Keratinocyte (primary cell): ENCODE results near the gene ITPR2.

Experiments used
- EZH2 ChIP-seq: IDR thresholded peaks from one replicate; pipeline ENCODE4 v1.6.1; 2012; ENCODE audit warnings: inconsistent platforms, mild to moderate bottlenecking, low read length, moderate library complexity
- TF ChIP-seq, protein P1 (sequence below), 3 experiments: IDR thresholded peaks in 1 of 3; conservative IDR thresholded peaks in 1 of 3; optimal IDR thresholded peaks in 1 of 3; 2 replicates in 2 of 3; 3 replicates in 1 of 3; pipeline versions ENCODE3 to v1.5.1; 2011; ENCODE audit warnings: low read length in 3 of 3, mild to moderate bottlenecking in 3 of 3, moderate library complexity in 2 of 3, control low read depth in 1 of 3, inconsistent platforms in 1 of 3; ENCODE audit not compliant: insufficient read depth in 2 of 3; ENCODE audit errors: extremely low read depth in 1 of 3

DNA sequence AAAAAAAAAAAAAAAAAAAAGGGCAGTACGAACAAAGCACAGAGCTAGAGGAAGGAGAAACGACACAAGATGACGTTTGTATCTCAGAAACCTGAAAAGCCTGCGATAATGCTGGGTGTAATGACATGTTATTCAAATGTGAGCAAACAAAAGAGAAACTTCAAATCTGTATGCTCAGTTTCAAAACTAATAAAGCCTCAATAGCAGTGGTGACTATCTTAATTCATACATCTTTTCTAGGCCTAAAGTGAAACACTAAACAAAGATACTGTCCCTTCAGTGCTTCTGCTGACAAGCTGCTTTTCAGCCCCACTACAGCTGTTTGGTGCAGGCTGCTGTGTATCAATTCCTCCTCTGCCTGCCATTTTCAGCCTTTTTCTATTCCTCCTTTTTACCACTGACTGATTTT is 15.8 kb downstream of the ITPR2 start:
- TF ChIP-seq, protein P1, sequence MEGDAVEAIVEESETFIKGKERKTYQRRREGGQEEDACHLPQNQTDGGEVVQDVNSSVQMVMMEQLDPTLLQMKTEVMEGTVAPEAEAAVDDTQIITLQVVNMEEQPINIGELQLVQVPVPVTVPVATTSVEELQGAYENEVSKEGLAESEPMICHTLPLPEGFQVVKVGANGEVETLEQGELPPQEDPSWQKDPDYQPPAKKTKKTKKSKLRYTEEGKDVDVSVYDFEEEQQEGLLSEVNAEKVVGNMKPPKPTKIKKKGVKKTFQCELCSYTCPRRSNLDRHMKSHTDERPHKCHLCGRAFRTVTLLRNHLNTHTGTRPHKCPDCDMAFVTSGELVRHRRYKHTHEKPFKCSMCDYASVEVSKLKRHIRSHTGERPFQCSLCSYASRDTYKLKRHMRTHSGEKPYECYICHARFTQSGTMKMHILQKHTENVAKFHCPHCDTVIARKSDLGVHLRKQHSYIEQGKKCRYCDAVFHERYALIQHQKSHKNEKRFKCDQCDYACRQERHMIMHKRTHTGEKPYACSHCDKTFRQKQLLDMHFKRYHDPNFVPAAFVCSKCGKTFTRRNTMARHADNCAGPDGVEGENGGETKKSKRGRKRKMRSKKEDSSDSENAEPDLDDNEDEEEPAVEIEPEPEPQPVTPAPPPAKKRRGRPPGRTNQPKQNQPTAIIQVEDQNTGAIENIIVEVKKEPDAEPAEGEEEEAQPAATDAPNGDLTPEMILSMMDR (optimal IDR thresholded peaks at IDR 0.05 in 1 of 3, IDR thresholded peaks at IDR 0.05 in 1 of 3, conservative IDR thresholded peaks at IDR 0.05 in 1 of 3; ENCODE audit: extremely low read depth in 1 of 3, insufficient read depth in 2 of 3, low read length in 3 of 3): no peak
- no peak for TF ChIP-seq EZH2
